HG02798 (cell line): ENCODE data around the gene C16orf86.
A peak's percentile ranks its signal among the peaks of the same experiment; 100 is the strongest.

ENCODE experiments used
- ATAC-seq: cut with Tn5 transposase; IDR thresholded peaks from one replicate; pipeline ENCODE4 v1.9.1; 2021; ENCODE audit warnings: mild to moderate bottlenecking; ENCODE audit not compliant: unreplicated experiment, poor library complexity

C16orf86 gene

DNA sequence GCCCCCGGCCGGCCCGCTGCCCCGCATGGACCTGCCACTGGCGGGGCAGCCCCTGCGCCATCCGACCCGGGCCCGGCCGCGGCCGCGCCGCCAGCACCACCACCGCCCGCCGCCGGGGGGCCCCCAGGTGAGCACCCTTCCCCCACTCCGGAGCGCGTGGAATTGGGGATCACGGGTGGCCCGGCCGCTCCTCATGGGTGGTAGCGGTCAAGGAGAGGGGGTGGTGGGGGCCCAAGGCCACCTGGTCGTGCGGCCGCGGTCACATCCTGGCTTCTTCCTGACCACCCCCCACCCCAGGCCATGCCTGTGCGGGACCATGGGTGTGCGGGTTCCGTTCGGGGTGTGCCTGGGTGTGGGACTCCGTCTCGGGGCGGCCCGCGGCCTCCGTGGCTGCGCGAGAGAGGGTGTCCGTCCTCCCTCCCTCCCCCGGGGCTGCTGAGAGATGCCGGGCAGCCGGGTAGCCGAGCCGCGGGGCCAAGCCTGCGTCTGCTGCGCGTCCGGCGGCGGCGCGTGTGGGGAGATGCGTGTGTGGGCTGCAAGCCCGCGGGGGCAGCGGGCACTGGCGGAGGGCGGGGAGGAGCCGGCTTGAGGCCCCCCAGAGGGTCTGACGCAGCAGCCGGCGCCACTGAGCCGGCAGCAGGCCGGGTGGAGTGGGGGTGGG is 13.4 kb upstream of the C16orf86 start:
- ATAC-seq: no peak

DNA sequence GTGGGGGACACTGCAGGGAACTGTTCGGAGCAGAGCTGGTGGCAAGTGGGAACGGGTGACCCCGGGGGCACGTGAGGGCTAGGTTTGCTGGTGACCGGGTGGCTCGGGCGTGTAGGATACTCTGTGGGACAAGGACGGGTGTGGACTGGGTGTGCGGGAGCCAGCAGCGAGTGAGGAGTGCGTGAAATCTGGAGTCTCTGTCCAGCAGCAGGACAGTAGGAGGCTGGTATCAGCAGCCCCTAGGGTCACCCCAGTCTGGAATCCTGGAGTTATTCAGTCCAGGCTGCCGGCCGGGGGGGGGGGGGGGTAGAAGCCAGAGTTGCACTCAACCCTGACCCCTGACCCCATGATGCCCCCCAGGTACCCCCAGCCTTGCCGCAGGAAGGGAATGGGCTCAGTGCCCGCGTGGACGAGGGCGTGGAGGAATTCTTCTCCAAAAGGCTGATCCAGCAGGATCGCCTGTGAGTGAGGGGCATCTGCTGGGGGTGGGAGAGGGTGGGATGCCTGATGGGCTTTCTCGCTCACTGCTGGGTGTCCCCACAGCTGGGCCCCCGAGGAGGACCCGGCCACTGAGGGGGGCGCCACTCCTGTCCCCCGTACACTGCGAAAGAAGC is 12.7 kb upstream of the C16orf86 start:
- ATAC-seq: no peak

DNA sequence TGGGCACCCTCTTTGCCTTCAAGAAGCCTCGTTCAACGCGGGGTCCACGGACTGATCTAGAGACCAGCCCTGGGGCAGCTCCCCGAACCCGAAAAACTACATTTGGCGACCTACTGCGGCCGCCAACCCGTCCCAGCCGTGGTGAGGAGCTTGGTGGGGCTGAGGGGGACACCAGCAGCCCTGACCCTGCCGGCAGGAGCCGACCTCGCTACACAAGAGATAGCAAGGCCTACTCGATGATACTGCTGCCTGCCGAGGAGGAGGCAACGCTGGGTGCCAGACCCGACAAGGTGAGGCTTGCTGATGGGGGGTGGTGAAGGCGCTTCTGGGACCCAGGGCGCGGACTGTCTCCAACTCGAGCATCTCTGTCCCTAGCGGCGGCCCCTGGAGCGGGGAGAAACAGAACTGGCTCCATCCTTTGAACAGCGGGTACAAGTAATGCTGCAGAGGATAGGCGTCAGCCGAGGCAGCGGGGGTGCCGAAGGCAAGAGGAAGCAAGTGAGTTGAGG is 12.2 kb upstream of the C16orf86 start:
- ATAC-seq: no peak

DNA sequence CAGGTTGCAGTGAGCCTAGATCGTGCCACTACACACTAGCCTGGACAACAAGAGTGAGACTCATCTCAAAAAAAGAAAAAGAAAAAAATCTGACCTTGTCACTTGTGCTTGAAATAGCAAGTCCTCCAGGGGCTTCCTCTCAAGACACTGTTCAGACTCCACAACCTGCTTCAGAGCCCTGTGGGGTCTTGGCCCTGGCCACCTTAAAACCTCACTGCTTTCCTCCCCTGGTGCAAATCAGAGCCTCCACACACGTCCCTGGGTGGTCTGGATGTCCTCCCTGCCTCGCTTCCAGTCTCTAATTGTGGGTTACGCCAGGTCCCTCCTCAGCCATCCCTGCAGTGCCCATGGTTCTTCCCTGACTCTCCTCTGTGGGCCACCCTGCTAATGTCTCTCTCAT is 11.3 kb upstream of the C16orf86 start:
- ATAC-seq: no peak

DNA sequence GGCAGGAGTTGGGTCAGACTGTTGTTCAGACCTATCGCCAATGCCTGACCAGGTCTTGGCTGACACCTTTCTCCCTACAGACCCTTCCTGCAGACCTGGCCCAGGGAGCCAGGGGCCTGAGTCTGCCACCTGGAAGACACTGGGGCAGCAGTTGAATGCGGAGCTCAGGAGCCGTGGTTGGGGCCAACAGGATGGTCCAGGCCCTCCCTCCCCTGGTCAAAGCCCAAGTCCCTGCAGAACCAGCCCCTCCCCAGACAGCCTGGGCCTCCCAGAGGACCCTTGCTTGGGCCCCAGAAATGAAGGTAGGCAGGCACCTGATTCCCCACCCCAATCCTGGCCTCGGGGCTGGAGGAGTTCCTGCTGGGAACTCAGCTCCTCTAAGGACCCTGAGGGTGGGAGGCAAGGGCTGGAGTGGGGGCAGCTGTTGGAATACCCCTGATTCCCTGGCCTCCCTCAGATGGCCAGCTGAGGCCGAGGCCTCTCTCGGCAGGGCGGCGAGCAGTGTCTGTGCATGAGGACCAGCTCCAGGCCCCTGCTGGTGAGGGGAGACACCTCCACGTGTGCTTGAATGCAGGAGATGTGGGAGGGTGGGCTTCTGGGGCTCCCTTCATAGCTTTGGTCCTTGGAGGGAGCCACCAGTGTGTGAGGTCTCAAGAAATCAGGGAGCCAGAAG is 10.1 kb upstream of the C16orf86 start:
- ATAC-seq: no peak

DNA sequence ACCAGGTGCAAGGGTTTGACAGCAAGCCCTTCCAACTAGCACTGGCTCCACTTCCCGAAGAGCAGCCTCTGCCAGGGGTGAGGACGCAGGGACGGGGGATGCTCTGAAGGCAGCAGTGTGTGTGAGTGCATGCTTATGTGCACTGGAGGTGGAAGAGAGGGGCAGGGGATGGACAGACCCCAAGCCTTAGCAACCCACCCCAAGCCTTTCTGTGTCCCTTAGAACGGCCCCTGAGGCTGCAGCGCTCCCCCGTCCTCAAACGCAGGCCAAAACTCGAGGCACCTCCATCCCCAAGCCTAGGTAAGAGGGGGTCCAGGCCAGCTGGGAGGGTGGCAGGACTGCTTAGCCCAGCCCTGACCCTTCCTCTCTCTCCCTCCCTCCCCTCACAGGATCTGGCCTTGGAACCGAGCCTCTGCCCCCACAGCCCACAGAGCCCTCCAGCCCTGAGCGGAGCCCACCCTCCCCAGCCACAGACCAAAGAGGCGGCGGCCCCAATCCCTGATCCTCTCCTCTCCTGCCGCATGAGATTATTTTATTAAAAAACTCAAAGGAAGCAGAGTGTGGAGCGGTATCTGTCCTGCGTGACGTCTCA is 9.5 kb upstream of the C16orf86 start:
- ATAC-seq: no peak

DNA sequence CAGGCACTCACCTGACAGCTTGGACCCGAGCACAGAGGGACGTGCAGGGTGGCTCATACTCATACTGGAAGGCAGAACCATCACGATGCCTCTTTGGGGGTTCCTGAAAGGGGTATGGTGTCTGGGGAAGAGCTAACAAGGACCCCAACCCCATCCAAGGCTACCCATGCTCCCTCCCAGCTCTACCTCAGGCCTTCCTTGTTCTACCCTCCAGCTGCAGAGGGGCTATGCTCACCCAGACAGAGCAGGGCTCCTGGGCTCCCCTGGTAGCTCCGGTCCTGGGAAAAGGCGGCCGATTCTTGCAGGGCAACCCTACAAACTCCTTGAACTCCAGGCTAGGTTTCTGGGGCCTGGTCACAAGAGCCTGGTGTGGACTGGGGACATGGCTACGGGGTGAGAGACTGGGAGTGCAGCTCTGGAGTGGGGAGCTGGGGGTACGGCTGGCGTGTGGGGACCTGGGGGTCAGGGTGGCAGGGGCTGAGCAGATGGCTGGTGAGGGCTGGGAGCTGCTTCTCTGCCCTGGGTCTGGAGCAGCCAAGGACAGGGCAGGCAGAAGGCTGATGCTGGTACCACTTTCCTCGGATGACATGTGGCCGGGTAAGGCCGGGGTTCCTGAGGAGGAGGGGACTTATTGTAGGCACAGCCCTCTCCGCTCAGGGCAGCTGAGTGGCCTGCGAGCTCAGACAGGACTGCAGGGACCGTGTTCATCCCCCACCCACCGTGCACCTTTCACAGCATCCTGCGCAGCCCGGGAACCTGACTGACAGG is 8.7 kb upstream of the C16orf86 start:
- no peak for ATAC-seq

DNA sequence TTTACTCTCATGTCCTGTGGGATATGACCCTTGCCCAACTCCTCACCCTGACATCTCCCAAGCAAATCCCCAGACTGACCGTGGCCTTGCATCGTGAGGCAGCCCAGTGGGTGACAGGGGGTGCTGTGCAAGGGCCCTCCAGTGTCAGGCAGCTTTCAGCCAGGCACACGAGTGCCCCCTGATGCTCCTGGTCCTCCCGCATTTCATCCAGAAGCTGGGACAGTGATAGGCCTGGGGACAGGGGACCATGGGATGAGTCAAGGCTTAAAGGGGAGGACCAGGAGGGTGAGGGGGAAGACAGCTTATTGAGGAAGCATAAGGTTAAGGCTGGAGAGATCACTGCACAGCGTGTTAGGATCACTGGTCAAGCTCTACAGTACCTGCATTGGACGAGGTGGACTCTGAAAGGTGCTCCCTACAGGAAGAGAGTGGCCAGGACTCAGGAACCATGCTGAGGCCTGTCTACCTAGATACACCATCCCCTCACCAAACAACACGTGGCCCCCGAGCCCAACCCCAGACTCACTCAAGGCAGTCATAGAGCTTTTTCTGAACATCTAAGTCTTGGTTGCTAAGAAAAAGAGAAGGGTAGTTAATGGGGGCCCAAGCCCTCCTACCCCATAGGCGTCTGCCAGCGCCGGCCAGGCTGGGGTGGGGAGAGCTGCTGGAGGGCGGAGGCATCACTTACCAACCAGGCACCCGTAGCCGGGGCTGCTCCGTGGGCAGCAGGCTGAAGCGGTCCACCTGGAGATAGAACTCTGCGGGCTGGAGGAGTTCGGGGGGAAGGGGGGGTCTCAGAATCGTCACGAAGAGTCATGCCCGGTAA is 7.6 kb upstream of the C16orf86 start:
- no peak for ATAC-seq

DNA sequence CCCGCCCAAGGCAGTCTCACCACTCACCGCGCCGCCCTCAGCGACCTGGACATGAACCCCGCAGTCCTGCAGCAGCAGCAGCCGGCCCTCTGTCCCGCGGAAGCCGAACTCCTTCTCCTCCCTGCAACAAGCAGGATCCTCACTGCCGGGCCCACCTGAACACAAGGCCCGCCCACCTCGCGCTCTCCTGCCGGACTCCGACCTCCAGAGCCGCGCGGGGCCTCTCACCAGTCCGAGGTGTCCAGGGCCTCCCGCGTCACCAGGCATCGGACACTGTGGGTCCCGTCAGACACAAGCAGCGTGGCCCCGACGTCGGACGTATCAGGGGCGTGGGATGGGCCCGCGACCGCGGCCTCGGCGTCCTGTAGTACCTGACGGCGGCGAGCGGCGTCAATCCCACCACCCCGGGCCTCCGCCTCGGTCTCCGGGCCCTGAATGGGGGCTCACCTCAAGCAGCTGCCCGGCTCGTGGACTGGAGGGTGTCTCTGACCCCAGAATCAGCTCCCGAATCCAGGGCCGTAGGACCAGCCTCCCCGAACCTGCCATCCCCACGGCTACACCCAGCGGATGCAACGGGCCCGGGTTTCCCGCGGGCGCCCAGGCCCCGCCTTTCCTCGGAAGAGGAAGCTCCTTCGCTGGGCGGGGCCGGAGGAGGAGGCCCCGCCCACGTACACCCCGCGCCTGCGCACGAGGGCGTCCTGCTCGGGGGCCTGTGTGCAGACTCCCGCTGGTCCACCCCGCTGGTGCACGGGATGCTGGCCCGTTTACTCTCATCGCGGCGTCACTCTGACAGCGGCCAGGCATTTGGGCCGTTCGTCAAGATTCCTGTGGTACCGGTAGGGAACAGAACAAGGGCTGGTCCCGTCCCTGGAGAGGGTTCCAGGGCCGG is 6.7 kb upstream of the C16orf86 start, which contains the start of gene ACD:
Gene ACD (minus strand): TSS at position 586 of the 889 bp plus-strand sequence. CDS start 40 bp downstream, at position 546.
- ATAC-seq: peak; percentile 64

DNA sequence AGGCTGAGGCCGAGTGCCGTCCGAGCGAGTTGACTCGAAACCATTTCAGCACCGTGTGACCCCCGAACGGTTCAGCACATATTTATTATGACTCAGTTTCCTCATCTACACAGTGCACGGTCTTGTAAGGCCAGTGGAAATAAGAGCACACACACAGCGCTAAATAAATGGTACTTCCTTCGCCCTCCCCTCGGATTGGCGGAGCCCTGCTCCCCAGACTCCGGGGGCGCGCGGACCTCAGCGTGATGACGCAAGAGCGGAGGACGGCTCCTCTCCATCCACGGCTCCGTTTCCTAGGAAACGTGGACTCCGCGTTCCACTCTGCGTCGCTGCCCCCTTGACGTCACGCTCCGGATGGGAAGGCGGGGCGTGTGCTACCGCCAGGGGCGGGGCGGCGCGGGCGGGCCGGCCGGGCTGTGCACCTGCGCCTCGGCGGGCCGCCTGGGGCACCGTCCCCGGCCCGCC is 6.0 kb upstream of the C16orf86 start, which contains the start of gene PARD6A:
Gene PARD6A (plus strand): TSS at position 397 of the 465 bp plus-strand sequence. CDS start 79 bp downstream, outside the sequence.
- ATAC-seq: peak; percentile 82

DNA sequence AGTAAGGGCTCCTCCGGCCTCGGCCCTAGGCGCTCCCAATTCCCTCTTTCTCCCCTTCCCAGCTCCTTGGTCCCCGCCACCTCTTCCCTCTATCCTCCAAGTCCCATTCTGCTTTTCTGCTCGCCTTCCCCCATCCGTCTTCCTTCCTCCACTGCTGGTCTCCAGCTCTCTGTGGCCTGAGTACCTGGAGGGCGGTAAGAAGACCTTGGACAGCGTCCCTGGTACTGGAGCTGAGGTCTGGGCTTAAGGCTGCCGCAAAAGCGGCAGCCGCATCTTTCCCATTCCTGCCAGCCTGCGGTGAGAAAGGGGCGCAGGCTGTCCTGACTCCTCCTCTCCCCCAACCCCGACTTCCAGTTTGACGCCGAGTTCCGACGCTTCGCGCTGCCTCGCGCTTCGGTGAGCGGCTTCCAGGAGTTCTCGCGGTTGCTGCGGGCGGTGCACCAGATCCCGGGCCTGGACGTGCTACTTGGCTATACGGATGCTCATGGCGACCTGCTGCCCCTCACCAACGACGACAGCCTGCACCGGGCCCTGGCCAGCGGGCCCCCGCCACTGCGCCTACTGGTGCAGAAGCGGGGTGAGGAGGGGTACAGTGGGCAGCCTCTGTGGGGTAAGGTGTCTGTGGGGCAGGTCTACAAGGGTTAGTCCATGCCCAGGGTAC is 5.4 kb upstream of the C16orf86 start:
- ATAC-seq: no peak

DNA sequence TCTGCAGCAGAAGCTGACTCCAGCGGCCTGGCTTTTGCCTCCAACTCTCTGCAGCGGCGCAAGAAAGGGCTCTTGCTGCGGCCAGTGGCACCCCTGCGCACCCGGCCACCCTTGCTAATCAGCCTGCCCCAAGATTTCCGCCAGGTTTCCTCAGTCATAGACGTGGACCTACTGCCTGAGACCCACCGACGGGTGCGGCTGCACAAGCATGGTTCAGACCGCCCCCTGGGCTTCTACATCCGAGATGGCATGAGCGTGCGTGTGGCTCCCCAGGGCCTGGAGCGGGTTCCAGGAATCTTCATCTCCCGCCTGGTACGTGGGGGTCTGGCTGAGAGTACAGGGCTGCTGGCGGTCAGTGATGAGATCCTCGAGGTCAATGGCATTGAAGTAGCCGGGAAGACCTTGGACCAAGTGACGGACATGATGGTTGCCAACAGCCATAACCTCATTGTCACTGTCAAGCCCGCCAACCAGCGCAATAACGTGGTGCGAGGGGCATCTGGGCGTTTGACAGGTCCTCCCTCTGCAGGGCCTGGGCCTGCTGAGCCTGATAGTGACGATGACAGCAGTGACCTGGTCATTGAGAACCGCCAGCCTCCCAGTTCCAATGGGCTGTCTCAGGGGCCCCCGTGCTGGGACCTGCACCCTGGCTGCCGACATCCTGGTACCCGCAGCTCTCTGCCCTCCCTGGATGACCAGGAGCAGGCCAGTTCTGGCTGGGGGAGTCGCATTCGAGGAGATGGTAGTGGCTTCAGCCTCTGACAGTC is 4.5 kb upstream of the C16orf86 start:
- ATAC-seq: no peak

DNA sequence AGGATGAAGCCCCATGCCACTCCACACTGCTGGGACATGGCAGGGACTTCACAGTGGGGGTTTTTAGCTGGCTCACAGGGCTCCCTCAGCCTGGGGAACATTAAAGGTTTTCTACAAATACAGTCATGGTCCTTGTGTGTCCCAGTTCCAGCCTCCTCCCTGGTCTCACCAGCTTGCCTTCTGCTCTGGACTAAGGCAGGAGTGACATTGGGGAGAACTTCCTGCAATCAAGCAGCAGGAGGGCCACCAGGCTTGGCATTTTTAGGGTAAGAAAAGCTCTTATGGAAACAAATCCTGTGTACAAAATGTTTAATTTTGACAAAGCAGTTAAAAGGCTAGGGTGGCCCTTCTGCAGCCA is 4.0 kb upstream of the C16orf86 start:
- ATAC-seq: no peak

DNA sequence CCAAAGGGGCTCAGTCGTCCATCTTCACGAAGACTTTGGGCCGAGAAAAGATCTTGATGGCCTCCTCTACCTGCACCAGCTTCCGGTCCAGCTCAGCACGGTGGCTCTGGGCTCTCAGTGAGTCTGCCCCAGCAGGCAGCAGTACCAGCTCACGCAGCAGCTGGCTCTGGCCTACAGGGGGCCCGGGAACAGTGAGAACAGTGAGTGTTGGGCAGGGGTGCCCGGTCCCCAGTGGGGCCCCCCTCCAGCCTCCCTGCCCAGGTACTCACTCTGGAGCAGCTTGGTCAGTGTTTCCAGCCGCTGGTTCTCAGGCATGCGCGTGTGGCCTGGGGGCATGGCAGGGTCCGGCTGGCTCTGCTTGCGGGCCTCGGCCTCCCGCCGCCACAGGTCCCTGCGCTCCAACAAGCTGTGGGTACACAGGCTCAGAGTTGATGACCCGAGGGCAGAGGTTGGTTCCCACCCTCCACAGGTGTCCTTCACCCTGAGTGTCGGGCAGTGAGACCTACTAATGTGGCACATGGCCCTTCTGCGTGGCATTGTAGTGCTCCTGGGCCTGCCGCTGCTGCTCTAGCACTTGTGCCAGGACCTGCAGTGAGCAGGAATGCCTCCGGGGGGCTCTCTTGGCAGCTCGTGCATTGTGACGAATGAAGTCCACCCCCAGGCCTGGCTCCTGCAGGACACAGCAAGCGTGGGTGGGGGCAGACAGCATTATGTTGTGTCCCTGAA is 3.3 kb upstream of the C16orf86 start:
- no peak for ATAC-seq

DNA sequence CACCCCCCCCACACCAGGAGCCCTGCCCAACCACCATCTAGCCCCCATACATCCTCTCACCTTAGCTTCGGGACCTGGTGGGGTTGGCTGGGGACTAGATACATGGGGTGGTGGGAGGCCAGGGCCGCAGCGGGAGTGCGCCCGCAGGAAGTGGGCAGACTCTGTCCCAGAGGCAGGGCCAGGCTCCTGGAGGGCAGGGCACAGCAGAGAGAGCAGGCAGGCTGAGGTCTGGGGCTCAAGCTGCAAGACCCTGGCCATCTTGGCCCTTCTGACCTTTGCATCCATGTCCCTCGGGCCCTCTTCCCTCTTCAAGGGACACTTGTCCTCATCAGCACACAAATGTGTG is 2.8 kb upstream of the C16orf86 start:
- ATAC-seq: no peak

DNA sequence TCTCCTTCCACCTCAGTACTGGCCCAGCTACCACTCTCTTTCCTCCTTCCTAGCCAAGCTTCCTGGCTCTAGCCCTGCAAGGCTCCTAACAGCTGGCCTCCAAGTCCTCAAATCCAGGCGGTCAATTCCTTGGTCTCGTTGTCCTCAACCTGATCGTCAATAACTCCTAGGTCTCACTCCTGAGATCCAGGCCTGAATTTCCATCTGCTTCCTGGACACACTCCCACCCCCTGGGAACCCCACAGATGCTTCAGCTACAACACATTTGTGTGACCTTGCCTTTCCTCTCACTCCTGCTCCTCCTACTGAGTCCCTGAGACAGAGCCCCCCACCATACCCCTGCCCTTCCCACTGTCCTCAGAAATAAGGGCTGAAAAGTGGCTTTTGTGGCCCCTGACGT is 2.4 kb upstream of the C16orf86 start:
- ATAC-seq: no peak

DNA sequence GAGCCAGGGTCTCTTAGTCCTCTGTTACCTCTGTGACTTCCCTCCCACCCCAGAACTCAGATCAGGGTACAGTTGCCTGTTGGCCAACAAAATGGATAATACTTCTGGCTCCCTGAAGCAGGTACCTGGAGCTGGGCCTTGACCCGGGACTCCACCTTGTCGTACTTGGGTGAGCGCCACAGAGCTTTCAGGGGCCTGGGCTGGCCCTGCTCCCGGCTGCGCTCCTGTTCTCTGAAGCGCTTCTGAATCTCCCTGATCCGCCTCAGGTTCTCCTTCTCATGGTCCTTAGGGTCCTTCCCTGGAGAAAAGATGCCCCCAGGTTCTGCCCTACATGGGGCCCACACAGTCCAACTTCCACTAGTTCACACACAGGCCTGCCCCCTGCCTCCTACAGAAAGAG is 1.7 kb upstream of the C16orf86 start:
- ATAC-seq: no peak
